Natural killer cell treated with Interleukin-12 subunit alpha and Interleukin-12 subunit beta and Interleukin-15 and Interleukin-18, amount 100 ng/mL, for 72 hours (primary cell): Measurements from ENCODE around the gene GLB1L. TPM values are rescaled to one million over a fixed set of nuclear protein-coding genes. Genes with fewer than 3 reads are reported as not detected.
"Not testable (repeated sequence)": the region's sequence is repeated elsewhere in the genome, so short reads cannot be mapped to it uniquely, and the experiment has no call there.

Experiments used
- ATAC-seq, 2 donors: fragments of 150-1000 bp; cut with Tn5 transposase in 1 of 2; sonication (Bioruptor Pico), chemical (Tn5 transposase) in 1 of 2; 2 replicates each; pipeline ENCODE4 v1.10.0; 2021
- DNase-seq: peaks from one replicate; pipeline ENCODE4 v3.0.0; 2022; ENCODE audit warnings: low spot score
- H3K27ac Mint-ChIP-seq, 2 donors: 1 replicate in 1 of 2; 2 replicates in 1 of 2; pipeline ENCODE4 v1.8.0; 2022; ENCODE audit warnings: mixed read lengths in 2 of 2, mild to moderate bottlenecking in 1 of 2, moderate library complexity in 1 of 2
- H3K27me3 Mint-ChIP-seq, 2 donors: 1 replicate in 1 of 2; 2 replicates in 1 of 2; pipeline ENCODE4 v1.8.0; 2022; ENCODE audit warnings: mixed read lengths in 2 of 2
- H3K36me3 Mint-ChIP-seq: one replicate; pipeline ENCODE4 v1.8.0; 2022; ENCODE audit warnings: mixed read lengths
- H3K4me1 Mint-ChIP-seq, 2 donors: 1 replicate in 1 of 2; 2 replicates in 1 of 2; pipeline ENCODE4 v1.8.0; 2022; ENCODE audit warnings: low read depth in 2 of 2, mixed read lengths in 2 of 2, mild to moderate bottlenecking in 1 of 2
- H3K4me3 Mint-ChIP-seq: one replicate; pipeline ENCODE4 v1.8.0; 2022; ENCODE audit warnings: mixed read lengths
- H3K9me3 Mint-ChIP-seq: 2 replicates; pipeline ENCODE4 v1.8.0; 2022; ENCODE audit warnings: mixed read lengths
- total RNA-seq, 2 donors: library from RNA; stranded (reverse); gene quantifications; one replicate each; pipeline ENCODE4 v1.2.3, GENCODE V29; 2022

The GLB1L gene
- total RNA-seq, 2 donors from 2014 or later: 3.5 to 3.6 TPM

GRCh38 chr2:219277703-219278654, 32.7 kb upstream of the GLB1L start:
- H3K36me3 Mint-ChIP-seq: peaks cover 3% of the 10 kb centered on the region

GRCh38 chr2:219274361-219274921, 29.2 kb upstream of the GLB1L start:
- Mint-ChIP-seq H3K4me3 (no peak overlapping the region), H3K4me1 (peaks cover 19 to 20% of the 10 kb centered on the region in 2 donors), H3K27me3 (no peaks in the 10 kb centered on the region), H3K27ac (no peak overlapping the region), H3K9me3 (no peaks in the 10 kb centered on the region), H3K36me3 (no peaks in the 10 kb centered on the region)
- ATAC-seq (no peak), DNase-seq (no peak)

More at GRCh38 chr2:219277703-219278654, 32.7 kb upstream of the GLB1L start:
- Mint-ChIP-seq H3K27ac (peak overlapping the region; percentile 92 to 93), H3K27me3 (no peaks in the 10 kb centered on the region), H3K4me3 (peak overlapping the region; percentile 91), H3K4me1 (peaks cover 33 to 35% of the 10 kb centered on the region in 2 donors), H3K9me3 (no peaks in the 10 kb centered on the region)
- ATAC-seq: no peak
- DNase-seq: no peak

GRCh38 chr2:219273937-219274336, 28.7 kb upstream of the GLB1L start:
- no peak overlapping the region for H3K27ac Mint-ChIP-seq
- no peak overlapping the region for H3K4me3 Mint-ChIP-seq
- ATAC-seq (no peak), DNase-seq (no peak)
- no peaks in the 10 kb centered on the region for H3K36me3 Mint-ChIP-seq
- peaks cover 18 to 20% of the 10 kb centered on the region in 2 donors for H3K4me1 Mint-ChIP-seq
- no peaks in the 10 kb centered on the region for H3K27me3 Mint-ChIP-seq
- no peaks in the 10 kb centered on the region for H3K9me3 Mint-ChIP-seq

GRCh38 chr2:219272995-219273394, 27.8 kb upstream of the GLB1L start:
- Mint-ChIP-seq H3K9me3 (no peaks in the 10 kb centered on the region), H3K27me3 (no peaks in the 10 kb centered on the region), H3K27ac (no peak overlapping the region), H3K4me3 (no peak overlapping the region), H3K4me1 (peaks cover 9 to 10% of the 10 kb centered on the region in 2 donors), H3K36me3 (no peaks in the 10 kb centered on the region)
- ATAC-seq (no peak), DNase-seq (no peak)

- ATAC-seq: no peak
- peaks cover 2 to 4% of the 10 kb centered on the region in 2 donors for H3K4me1 Mint-ChIP-seq
These were observed 27.1 kb upstream of the GLB1L start for GRCh38 chr2:219272356-219272755.

GRCh38 chr2:219271021-219271420, 25.8 kb upstream of the GLB1L start:
- H3K27me3 Mint-ChIP-seq: no peaks in the 10 kb centered on the region
- no peaks in the 10 kb centered on the region for H3K4me1 Mint-ChIP-seq
- H3K9me3 Mint-ChIP-seq: no peaks in the 10 kb centered on the region
- no peak for ATAC-seq
- no peak overlapping the region for H3K4me3 Mint-ChIP-seq
- no peak overlapping the region for H3K27ac Mint-ChIP-seq
- no peaks in the 10 kb centered on the region for H3K36me3 Mint-ChIP-seq
- DNase-seq: no peak

More at GRCh38 chr2:219272356-219272755, 27.1 kb upstream of the GLB1L start:
- H3K36me3 Mint-ChIP-seq: no peaks in the 10 kb centered on the region
- H3K27ac Mint-ChIP-seq: no peak overlapping the region
- DNase-seq: no peak
- H3K4me3 Mint-ChIP-seq: no peak overlapping the region
- H3K27me3 Mint-ChIP-seq: no peaks in the 10 kb centered on the region
- no peaks in the 10 kb centered on the region for H3K9me3 Mint-ChIP-seq

- ATAC-seq (no peak), DNase-seq (no peak)
- Mint-ChIP-seq H3K4me1 (no peaks in the 10 kb centered on the region), H3K9me3 (no peaks in the 10 kb centered on the region), H3K36me3 (no peaks in the 10 kb centered on the region), H3K4me3 (no peak overlapping the region), H3K27me3 (no peaks in the 10 kb centered on the region), H3K27ac (no peak overlapping the region)
These were observed 24.8 kb upstream of the GLB1L start for GRCh38 chr2:219270055-219270372.

- Mint-ChIP-seq H3K27me3 (no peaks in the 10 kb centered on the region), H3K4me3 (no peak overlapping the region), H3K9me3 (no peaks in the 10 kb centered on the region), H3K4me1 (no peaks in the 10 kb centered on the region), H3K27ac (no peak overlapping the region), H3K36me3 (no peaks in the 10 kb centered on the region)
- ATAC-seq: no peak
- DNase-seq: no peak
These were observed 24.3 kb upstream of the GLB1L start for GRCh38 chr2:219269362-219270054.

GRCh38 chr2:219268294-219268693, 23.1 kb upstream of the GLB1L start:
- H3K36me3 Mint-ChIP-seq: no peaks in the 10 kb centered on the region
- H3K9me3 Mint-ChIP-seq: no peaks in the 10 kb centered on the region

GRCh38 chr2:219266886-219267285, 21.6 kb upstream of the GLB1L start:
- Mint-ChIP-seq H3K4me3 (no peak overlapping the region), H3K27ac (no peak overlapping the region), H3K27me3 (peaks cover 0 to 2% of the 10 kb centered on the region in 2 donors), H3K9me3 (no peaks in the 10 kb centered on the region), H3K36me3 (no peaks in the 10 kb centered on the region), H3K4me1 (no peaks in the 10 kb centered on the region)
- ATAC-seq (peak in 1 of 2 donors; percentile 6), DNase-seq (no peak)

More at GRCh38 chr2:219268294-219268693, 23.1 kb upstream of the GLB1L start:
- Mint-ChIP-seq H3K4me1 (no peaks in the 10 kb centered on the region), H3K4me3 (no peak overlapping the region), H3K27ac (no peak overlapping the region), H3K27me3 (no peaks in the 10 kb centered on the region)
- ATAC-seq (no peak), DNase-seq (no peak)

- ATAC-seq (no peak), DNase-seq (no peak)
- H3K4me3 Mint-ChIP-seq: no peak overlapping the region
- no peaks in the 10 kb centered on the region for H3K4me1 Mint-ChIP-seq
- H3K27me3 Mint-ChIP-seq: peaks cover 4 to 8% of the 10 kb centered on the region in 2 donors
- H3K27ac Mint-ChIP-seq: no peak overlapping the region
- H3K36me3 Mint-ChIP-seq: no peaks in the 10 kb centered on the region
- H3K9me3 Mint-ChIP-seq: no peaks in the 10 kb centered on the region
These were observed 21.0 kb upstream of the GLB1L start for GRCh38 chr2:219266232-219266631.

GRCh38 chr2:219261024-219261855, 16.0 kb upstream of the GLB1L start:
- Mint-ChIP-seq H3K9me3 (no peaks in the 10 kb centered on the region), H3K27me3 (peaks cover 16 to 25% of the 10 kb centered on the region in 2 donors), H3K4me3 (no peak overlapping the region), H3K4me1 (no peaks in the 10 kb centered on the region), H3K27ac (no peak overlapping the region), H3K36me3 (no peaks in the 10 kb centered on the region)
- no peak for ATAC-seq
- no peak for DNase-seq

GRCh38 chr2:219258942-219259341, 13.7 kb upstream of the GLB1L start:
- not testable (repeated sequence) for H3K27ac Mint-ChIP-seq, H3K9me3 Mint-ChIP-seq

More at GRCh38 chr2:219258942-219259341, 13.7 kb upstream of the GLB1L start:
- ATAC-seq, H3K4me3 Mint-ChIP-seq, DNase-seq, H3K36me3 Mint-ChIP-seq, H3K4me1 Mint-ChIP-seq: not testable (repeated sequence)
- H3K27me3 Mint-ChIP-seq: peaks cover 16 to 25% of the 10 kb centered on the region in 2 donors
